H1 (cell line): ENCODE data around the gene WDR93. TPM values are rescaled to one million over a fixed set of nuclear protein-coding genes. Genes with fewer than 3 reads are reported as not detected.
A peak's percentile ranks its signal among the peaks of the same experiment; 100 is the strongest.

Experiments used
- CTCF ChIA-PET: fragments of 300-600 bp; sonication (Branson Sonifier 250); formaldehyde crosslinking; loops from one replicate; lab custom pipeline; 2021; ENCODE audit not compliant: partially characterized antibody; lab: Charles Lee
- POLR2A ChIA-PET: fragments of 300-600 bp; sonication (Branson Sonifier 250); formaldehyde crosslinking; loops from one replicate; lab custom pipeline; 2021; ENCODE audit warnings: inconsistent platforms; ENCODE audit not compliant: partially characterized antibody; lab: Charles Lee
- DNase-seq, 2 experiments: peaks; one replicate each; pipeline versions ENCODE4 v3.0.0 to v3.0.0-alpha.2; 2010 to 2022; ENCODE audit warnings: low spot score in 2 of 2, low read depth in 1 of 2, mixed read lengths in 1 of 2
- FAIRE-seq: peaks from 2 replicates; lab custom pipeline; 2011; peaks lifted over from hg19 to GRCh38; lab: Jason Lieb, UNC
- H2AFZ ChIP-seq: 2 replicates; pipeline ENCODE4 v1.8.1; 2012; ENCODE audit warnings: low read length, inconsistent platforms
- H2AK5ac ChIP-seq: 2 replicates; pipeline ENCODE4 v1.6.1; 2013; ENCODE audit warnings: low read depth, low read length
- H2BK120ac ChIP-seq: replicated peaks from 2 replicates; pipeline ENCODE3; 2013; ENCODE audit warnings: low read depth, low read length, inconsistent platforms
- H2BK12ac ChIP-seq: 2 replicates; pipeline ENCODE4 v1.6.1; 2013; ENCODE audit warnings: low read depth, low read length
- H2BK15ac ChIP-seq: 2 replicates; pipeline ENCODE4 v1.6.1; 2013; ENCODE audit warnings: low read length
- H2BK20ac ChIP-seq: 2 replicates; pipeline ENCODE4 v1.6.1; 2013; ENCODE audit warnings: low read length
- H2BK5ac ChIP-seq: 2 replicates; pipeline ENCODE4 v1.6.1; 2013; ENCODE audit warnings: low read depth, low read length
- H3K14ac ChIP-seq: 2 replicates; pipeline ENCODE4 v1.6.1; 2013; ENCODE audit warnings: inconsistent platforms; ENCODE audit not compliant: insufficient read length
- H3K18ac ChIP-seq: 2 replicates; pipeline ENCODE4 v1.6.1; 2013; ENCODE audit warnings: low read length; ENCODE audit errors: extremely low read depth
- H3K23ac ChIP-seq: 2 replicates; pipeline ENCODE4 v1.6.1; 2013; ENCODE audit warnings: inconsistent platforms; ENCODE audit not compliant: insufficient read length
- H3K23me2 ChIP-seq: 2 replicates; pipeline ENCODE4 v1.6.1; 2013; ENCODE audit warnings: low read depth, low read length
- H3K27ac ChIP-seq: 2 replicates; pipeline ENCODE4 v1.6.1; 2011; ENCODE audit warnings: low read depth, low read length, inconsistent platforms
- H3K27me3 ChIP-seq, 4 experiments: replicated peaks in 1 of 4; 1 replicate in 1 of 4; 2 replicates in 3 of 4; pipeline versions ENCODE4 v1.6.1 to v1.8.1; 2011 to 2013; ENCODE audit warnings: low read length in 3 of 4, mild to moderate bottlenecking in 3 of 4, inconsistent platforms in 2 of 4, mixed read lengths in 2 of 4, moderate library complexity in 1 of 4; ENCODE audit not compliant: control insufficient read depth in 3 of 4, insufficient read depth in 3 of 4; ENCODE audit errors: extremely low read depth in 1 of 4
- H3K36me3 ChIP-seq, 4 experiments: 2 replicates each; pipeline versions ENCODE4 v1.6.1 to v1.8.1; 2011 to 2013; ENCODE audit warnings: mild to moderate bottlenecking in 4 of 4, low read length in 3 of 4, moderate library complexity in 2 of 4, control low read depth in 1 of 4, inconsistent platforms in 1 of 4; ENCODE audit not compliant: insufficient read depth in 4 of 4, control insufficient read depth in 2 of 4
- H3K4ac ChIP-seq: replicated peaks from 2 replicates; pipeline ENCODE3; 2013; ENCODE audit warnings: low read length, low read depth, mixed read lengths, inconsistent platforms; ENCODE audit not compliant: insufficient read length
- H3K4me1 ChIP-seq, 4 experiments: replicated peaks in 1 of 4; 1 replicate in 1 of 4; 2 replicates in 3 of 4; pipeline versions ENCODE4 v1.6.1 to v1.8.1; 2011 to 2013; ENCODE audit warnings: low read length in 3 of 4, inconsistent platforms in 2 of 4, mixed read lengths in 1 of 4; ENCODE audit not compliant: insufficient read depth in 4 of 4, control insufficient read depth in 3 of 4
- H3K4me2 ChIP-seq, 2 experiments: 2 replicates each; pipeline versions ENCODE4 v1.6.1 to v1.8.1; 2011 to 2013; ENCODE audit warnings: low read depth in 2 of 2, low read length in 2 of 2, control low read depth in 1 of 2, inconsistent platforms in 1 of 2, mild to moderate bottlenecking in 1 of 2; ENCODE audit not compliant: insufficient read depth in 1 of 2
- H3K4me3 ChIP-seq, 4 experiments: fragments of 200-600, 300-600 bp in 1 of 4; sonication (generic), shearing (Covaris generic), sonication (Bioruptor Twin) in 1 of 4; 2 replicates each; pipeline versions ENCODE4 v1.5.1 to v1.8.1; 2011 to 2016; ENCODE audit warnings: low read length in 4 of 4, low read depth in 3 of 4, control low read depth in 2 of 4, inconsistent platforms in 2 of 4, mild to moderate bottlenecking in 2 of 4, mixed read lengths in 1 of 4, moderate library complexity in 1 of 4; ENCODE audit not compliant: insufficient read depth in 2 of 4; ENCODE audit errors: extremely low read depth in 1 of 4
- H3K56ac ChIP-seq: replicated peaks from 2 replicates; pipeline ENCODE3; 2013; ENCODE audit warnings: low read depth, mild to moderate bottlenecking, mixed read lengths, low read length, inconsistent platforms; ENCODE audit not compliant: insufficient read length
- H3K79me1 ChIP-seq: 2 replicates; pipeline ENCODE4 v1.6.1; 2013; ENCODE audit warnings: low read depth, low read length, control low read depth
- H3K79me2 ChIP-seq, 2 experiments: 2 replicates each; pipeline versions ENCODE4 v1.6.1 to v1.8.1; 2012 to 2013; ENCODE audit warnings: low read length in 2 of 2, mild to moderate bottlenecking in 2 of 2, inconsistent platforms in 1 of 2; ENCODE audit not compliant: insufficient read depth in 2 of 2, control insufficient read depth in 1 of 2
- H3K9ac ChIP-seq, 4 experiments: replicated peaks in 1 of 4; 1 replicate in 1 of 4; 2 replicates in 3 of 4; pipeline versions ENCODE4 v1.6.1 to v1.8.1; 2011 to 2013; ENCODE audit warnings: low read depth in 3 of 4, low read length in 3 of 4, control low read depth in 2 of 4, mild to moderate bottlenecking in 2 of 4, moderate library complexity in 2 of 4, inconsistent platforms in 1 of 4; ENCODE audit errors: extremely low read depth in 1 of 4
- H3K9me3 ChIP-seq, 2 experiments: 2 replicates each; pipeline versions ENCODE4 v1.6.1 to v1.8.1; 2012 to 2013; ENCODE audit warnings: mild to moderate bottlenecking in 2 of 2, moderate library complexity in 2 of 2, control low read depth in 1 of 2, inconsistent platforms in 1 of 2, low read depth in 1 of 2, low read length in 1 of 2, mixed read lengths in 1 of 2; ENCODE audit not compliant: insufficient read depth in 2 of 2
- H4K20me1 ChIP-seq, 2 experiments: replicated peaks in 1 of 2; 2 replicates each; pipeline versions ENCODE3 to v1.8.1; 2011 to 2013; ENCODE audit warnings: inconsistent platforms in 2 of 2, low read length in 2 of 2, mild to moderate bottlenecking in 1 of 2; ENCODE audit not compliant: insufficient read depth in 2 of 2, control insufficient read depth in 1 of 2
- H4K5ac ChIP-seq: 2 replicates; pipeline ENCODE4 v1.6.1; 2013; ENCODE audit warnings: low read length, low read depth, mixed read lengths, inconsistent platforms; ENCODE audit not compliant: insufficient read length
- H4K8ac ChIP-seq: 2 replicates; pipeline ENCODE4 v1.8.0; 2013; ENCODE audit warnings: mild to moderate bottlenecking, moderate library complexity, low read length, inconsistent platforms; ENCODE audit not compliant: insufficient read depth; ENCODE audit errors: extremely low read depth
- H4K91ac ChIP-seq: replicated peaks from 2 replicates; pipeline ENCODE3; 2013; ENCODE audit warnings: low read length, mixed read lengths, inconsistent platforms; ENCODE audit not compliant: insufficient read length
- ATF2 ChIP-seq: IDR thresholded peaks from 2 replicates; pipeline ENCODE4 v1.6.1; 2012; ENCODE audit warnings: low read length, inconsistent platforms
- CBX5 ChIP-seq: fragments of 300-800, 300-1000 bp; sonication (generic); IDR thresholded peaks from 2 replicates; pipeline ENCODE4 v1.7.1; 2016; ENCODE audit warnings: antibody characterized with exemption, low read length, low read depth
- GABPA ChIP-seq: IDR thresholded peaks from 2 replicates; pipeline ENCODE4 v1.6.1; 2011; ENCODE audit warnings: mild to moderate bottlenecking, low read length, moderate library complexity, borderline replicate concordance; ENCODE audit not compliant: insufficient read depth
- POLR2AphosphoS5 ChIP-seq: IDR thresholded peaks from 2 replicates; pipeline ENCODE4 v1.6.1; 2011; ENCODE audit warnings: low read depth, low read length
- POU5F1 ChIP-seq: IDR thresholded peaks from 2 replicates; pipeline ENCODE4 v1.6.1; 2011; ENCODE audit warnings: low read depth, mild to moderate bottlenecking, low read length, moderate library complexity
- RAD21 ChIP-seq, 2 experiments: IDR thresholded peaks in 1 of 2; conservative IDR thresholded peaks in 1 of 2; 2 replicates each; pipeline ENCODE4 v1.6.1; 2011; ENCODE audit warnings: low read depth in 2 of 2, low read length in 2 of 2, improper control_type of control experiment in 1 of 2, inconsistent platforms in 1 of 2, mild to moderate bottlenecking in 1 of 2, moderate library complexity in 1 of 2
- SAP30 ChIP-seq: fragments of 300-600 bp; sonication (generic); IDR thresholded peaks from 2 replicates; pipeline ENCODE4 v1.7.1; 2012; ENCODE audit warnings: low read length, moderate library complexity, mild to moderate bottlenecking, inconsistent platforms; ENCODE audit not compliant: insufficient read depth, insufficient replicate concordance
- TAF1 ChIP-seq: IDR thresholded peaks from 2 replicates; pipeline ENCODE4 v1.6.1; 2011; ENCODE audit warnings: mild to moderate bottlenecking, low read depth, low read length
- YY1 ChIP-seq: IDR thresholded peaks from 2 replicates; pipeline ENCODE4 v1.6.1; 2011; ENCODE audit warnings: low read depth, mild to moderate bottlenecking, low read length
- WGBS, 2 experiments: shearing (Covaris generic) in 1 of 2; methylation state at CpG; one replicate each; pipeline versions ENCODE4 v1.1.6 to v1.1.7; 2013 to 2015; ENCODE audit warnings: low lambda C conversion rate in 2 of 2, mixed read lengths in 2 of 2, inconsistent platforms in 1 of 2, low coverage in 1 of 2, missing lambda C conversion rate in 1 of 2; ENCODE audit not compliant: insufficient replicate concordance in 2 of 2, insufficient coverage in 1 of 2, insufficient read length in 1 of 2; ENCODE audit errors: extremely low coverage in 1 of 2, missing lambda C conversion rate in 1 of 2; 5-methylcytosine and 5-hydroxymethylcytosine counted together
- polyA plus RNA-seq, 7 experiments: library from polyadenylated mRNA; depleted of rRNA in 3 of 7; stranded (reverse) in 5 of 7; unstranded in 2 of 7; fragments of >200 nt in 5 of 7; fragments of 200-250 nt in 2 of 7; gene quantifications; 1 replicate in 5 of 7; 2 replicates in 1 of 7; 4 replicates in 1 of 7; pipeline versions ENCODE4 v1.2.1 to v1.2.3, GENCODE V29; 2011 to 2013; ENCODE audit warnings: missing spikeins in 2 of 7, mixed read lengths in 2 of 7
- total RNA-seq: library from RNA; stranded (reverse); fragmentation: NEBNext Ultra II Directional; extraction: Animal tissue kit (Norgen Biotek cat#: 25700); gene quantifications from 2 replicates; pipeline ENCODE4 v1.2.1, GENCODE V29; 2021

WDR93 gene
- total and polyA plus RNA-seq, 2 of the 8 experiments (the other 6 are each of a cell fraction or from before 2014, with no cell fraction given) = 0.03 TPM; not detected in 1

GRCh38 chr15:89760303-89761008, 69.8 kb downstream of the WDR93 start:
- H2AFZ ChIP-seq = 0 out of 2 replicates have a peak overlapping the region, but pooled peaks have one; percentile 16
- TF ChIP-seq CBX5 = no peak
- no peak for TF ChIP-seq YY1
- peak; percentile 58; the same call in 1 of the 2 replicates for TF ChIP-seq GABPA
- TF ChIP-seq TAF1 = no peak
- TF ChIP-seq POU5F1 = no peak
- no peak for TF ChIP-seq SAP30
- peak; percentile 95 for TF ChIP-seq RAD21 (IDR thresholded peaks at IDR 0.05 in 1 of 2, conservative IDR thresholded peaks at IDR 0.05 in 1 of 2; ENCODE audit: low read depth in 2 of 2, low read length in 2 of 2)
- TF ChIP-seq POLR2AphosphoS5 = no peak
- no peak for TF ChIP-seq ATF2

More at GRCh38 chr15:89760303-89761008, 69.8 kb downstream of the WDR93 start:
- Histone ChIP-seq H4K91ac (no peak overlapping the region), H3K56ac (no peak overlapping the region), H3K4me2 (peak overlapping the region in 1 of 2 experiments; percentile 30; a peak in 1 of 4 replicates), H3K9me3 (no peaks in the 10 kb centered on the region), H3K4me1 (peaks cover 0 to 2% (median 0%) of the 10 kb centered on the region in 4 experiments; a peak in 3 of 7 replicates), H2BK20ac (peak overlapping the region; percentile 72; the same call in 1 of the 2 replicates), H2BK120ac (no peak overlapping the region), H2BK12ac (peak overlapping the region; percentile 44; the same call in 1 of the 2 replicates), H4K5ac (peak overlapping the region; percentile 30), H4K8ac (peak overlapping the region; percentile 74; the same call in 1 of the 2 replicates), H3K36me3 (no peaks in the 10 kb centered on the region), H3K79me2 (no peaks in the 10 kb centered on the region), H3K23me2 (no peaks in the 10 kb centered on the region), H3K14ac (no peak overlapping the region), H3K9ac (no peak overlapping the region), H3K23ac (no peak overlapping the region), H3K27ac (no peak overlapping the region), H3K79me1 (no peaks in the 10 kb centered on the region), H3K4ac (no peak overlapping the region), H4K20me1 (no peaks in the 10 kb centered on the region), H2AK5ac (no peak overlapping the region), H3K4me3 (no peak overlapping the region), H3K18ac (peak overlapping the region; percentile 15; the same call in 1 of the 2 replicates), H2BK5ac (peak overlapping the region; percentile 35; the same call in 1 of the 2 replicates), H2BK15ac (no peak overlapping the region), H3K27me3 (no peaks in the 10 kb centered on the region; a peak in 2 of 7 replicates)
- FAIRE-seq = no peak
- peak; percentile 53 to 99 for DNase-seq
- ChIA-PET CTCF (interaction anchor here (0.6 to 10.6 kb wide), 69 partner anchors 8 to 477 kb away, joined by 3 to 153 read pairs (median 5); partner anchors contain the start of genes AP3S2, ARPIN, CIB1 and GDPGP1), POLR2A (interaction anchor here (0.6 to 2.0 kb wide), 6 partner anchors 9 to 241 kb away, joined by 3 to 10 read pairs (median 4); partner anchors contain the start of genes AP3S2, MESP1, MESP2 and ZNF710)
- 38% methylated on average over 15 of the region's 16 CpGs; no CpG with 5 or more reads in 1 of the 2 experiments for WGBS, 2 experiments
